HG03108 (cell line): ENCODE data around the gene EHHADH.
A peak's percentile ranks its signal among the peaks of the same experiment; 100 is the strongest.
"Not testable (repeated sequence)": the region's sequence is repeated elsewhere in the genome, so short reads cannot be mapped to it uniquely, and the experiment has no call there.

Experiments used
- ATAC-seq: cut with Tn5 transposase; IDR thresholded peaks from one replicate; pipeline ENCODE4 v1.9.1; 2021; ENCODE audit warnings: moderate library complexity; ENCODE audit not compliant: unreplicated experiment

The EHHADH gene

DNA sequence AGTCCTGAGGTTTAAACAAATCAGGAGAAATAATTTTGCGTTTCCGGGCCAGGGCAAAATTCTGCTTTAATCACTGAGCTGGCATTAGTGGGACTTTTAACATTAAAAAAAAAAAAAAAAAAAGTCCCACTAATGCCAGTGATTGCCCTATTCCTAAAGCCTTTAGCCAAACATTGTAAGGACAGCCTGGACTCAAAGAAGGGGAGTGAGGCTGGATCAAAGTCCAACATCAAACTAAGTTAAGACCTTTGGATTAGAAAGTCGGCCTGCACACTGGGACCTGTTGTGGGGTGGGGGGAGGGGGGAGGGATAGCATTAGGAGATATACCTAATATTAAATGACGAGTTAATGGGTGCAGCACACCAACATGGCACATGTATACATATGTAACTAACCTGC, 716 bp downstream of the EHHADH start:
- ATAC-seq: not testable (repeated sequence)

DNA sequence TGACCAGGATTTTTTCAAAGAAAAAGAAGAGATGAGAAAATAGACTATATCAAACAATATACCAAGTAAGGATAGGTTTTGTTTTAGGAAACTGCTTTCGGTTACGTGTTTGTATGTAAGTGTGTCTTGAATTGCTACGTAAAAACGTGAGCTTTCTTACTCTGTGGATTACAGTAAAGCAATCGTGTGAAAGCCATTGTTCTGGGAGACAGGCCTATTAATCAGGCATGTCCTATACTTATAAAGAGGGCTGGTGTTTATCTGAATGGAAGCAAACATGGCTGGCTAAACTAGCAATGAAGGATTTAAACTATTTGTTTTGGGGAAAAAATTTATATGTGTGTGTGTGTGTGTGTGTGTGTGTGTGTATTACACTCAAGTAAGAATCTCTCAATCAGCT, 2.6 kb downstream of the EHHADH start:
- ATAC-seq: no peak

DNA sequence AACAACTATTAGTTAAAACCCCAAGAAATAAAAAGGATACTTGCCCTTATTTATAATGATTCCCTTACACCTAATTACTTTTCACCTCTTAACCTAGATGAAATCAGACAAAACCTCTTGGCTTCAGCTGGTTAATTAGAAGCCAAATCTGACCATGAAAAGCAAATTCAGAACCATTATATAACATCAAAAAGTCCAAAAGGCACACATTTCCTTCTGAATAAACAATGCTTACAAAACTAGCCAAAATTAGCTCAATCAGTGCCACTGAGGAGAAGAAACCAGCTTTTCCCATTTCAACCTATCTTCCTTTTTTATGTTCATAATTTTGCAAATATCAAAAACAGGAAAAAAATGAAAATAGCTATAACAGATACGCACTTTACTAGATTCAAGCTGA, 3.2 kb downstream of the EHHADH start:
- no peak for ATAC-seq

DNA sequence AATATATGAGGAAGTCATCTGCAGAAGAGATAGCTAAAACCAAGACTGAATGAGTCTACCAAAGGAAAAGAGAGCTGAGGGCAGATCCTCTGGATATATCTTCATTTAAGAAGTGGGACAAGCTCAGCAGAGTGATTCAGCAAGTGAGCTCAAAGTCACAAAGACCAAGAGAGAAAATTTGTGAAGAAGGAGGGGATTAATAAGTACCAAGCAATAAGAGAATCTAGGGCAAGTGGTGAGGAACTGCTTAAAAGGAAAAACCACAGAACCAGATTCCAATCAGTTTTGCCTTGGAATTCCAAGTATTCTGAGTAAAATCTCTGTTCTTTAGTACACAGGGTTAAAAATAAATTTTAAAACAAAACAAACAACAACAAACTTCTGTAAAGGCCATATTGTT, 3.6 kb downstream of the EHHADH start:
- ATAC-seq: no peak

DNA sequence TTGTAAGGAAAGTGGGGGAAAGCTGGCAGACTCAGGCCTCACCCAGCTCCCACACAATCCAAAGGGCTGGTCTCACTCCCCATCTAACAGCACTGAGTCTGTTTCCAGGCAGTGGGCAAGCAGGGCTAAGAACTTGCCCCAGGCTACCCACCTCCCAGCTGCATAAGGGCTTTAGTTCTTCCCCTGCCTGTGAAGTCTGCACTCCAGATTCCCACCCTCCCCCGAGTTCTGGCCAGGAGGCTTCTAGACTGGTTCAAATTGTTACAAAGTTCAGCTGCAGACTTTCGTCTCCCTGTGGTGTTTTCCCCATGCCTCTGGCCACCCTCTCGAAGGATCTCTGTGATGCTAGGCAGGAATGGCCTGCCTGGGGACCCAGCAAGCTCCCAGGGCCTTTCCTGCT, 11.2 kb downstream of the EHHADH start:
- ATAC-seq: no peak

DNA sequence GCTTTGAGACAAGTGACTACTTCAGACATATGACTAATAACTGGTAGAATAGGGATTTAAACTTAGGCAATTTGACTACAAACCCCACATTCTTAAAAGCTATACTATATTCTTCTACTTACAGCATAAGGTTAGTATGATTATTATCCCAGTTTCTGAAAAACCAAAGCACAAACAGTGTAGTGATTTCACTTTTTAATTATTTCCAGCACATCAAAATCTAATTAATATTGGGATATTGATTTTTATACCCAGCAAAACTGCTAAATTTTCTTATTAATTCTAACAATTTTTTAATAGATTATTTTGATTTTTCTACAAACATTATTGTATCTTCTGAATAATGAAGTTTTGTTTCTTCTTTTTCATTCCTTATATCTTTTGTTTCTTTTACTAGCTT, 16.9 kb downstream of the EHHADH start:
- no peak for ATAC-seq

DNA sequence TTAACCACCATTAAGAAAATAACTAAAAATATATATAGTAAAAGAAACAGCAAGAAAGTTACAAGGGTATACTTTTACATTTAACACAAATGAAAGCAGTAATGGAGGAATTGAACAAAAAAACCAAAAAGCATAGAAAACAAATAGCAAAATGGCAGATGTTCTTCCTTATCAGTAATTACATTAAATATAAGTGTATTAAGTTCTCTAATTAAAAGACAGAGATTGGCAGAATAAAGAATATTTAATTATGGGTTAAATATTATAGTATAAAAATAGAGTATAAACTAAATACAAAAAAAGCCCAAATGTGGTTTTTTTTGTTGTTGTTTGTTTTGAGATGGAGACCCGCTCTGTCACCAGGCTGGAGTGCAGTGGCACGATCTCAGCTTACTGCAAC, 20.5 kb downstream of the EHHADH start:
- no peak for ATAC-seq

DNA sequence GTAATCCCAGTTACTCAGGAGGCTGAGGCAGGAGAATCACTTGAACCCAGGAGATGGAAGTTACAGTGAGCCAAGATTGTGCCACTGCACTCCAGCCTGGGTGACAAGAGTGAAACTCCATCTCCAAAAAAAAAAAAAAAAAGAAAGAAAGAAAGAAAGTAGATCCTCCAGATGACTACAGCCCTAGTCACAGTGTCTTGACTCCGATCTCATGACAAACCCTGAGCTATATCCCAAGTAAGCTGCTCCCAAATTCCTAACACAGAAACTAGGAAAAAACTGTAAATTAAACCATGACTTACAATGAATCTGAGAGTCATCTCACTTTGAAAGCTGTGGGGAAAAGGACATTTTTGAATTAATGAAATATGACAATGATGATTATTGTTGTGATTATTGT, 27.3 kb downstream of the EHHADH start:
- not testable (repeated sequence) for ATAC-seq

DNA sequence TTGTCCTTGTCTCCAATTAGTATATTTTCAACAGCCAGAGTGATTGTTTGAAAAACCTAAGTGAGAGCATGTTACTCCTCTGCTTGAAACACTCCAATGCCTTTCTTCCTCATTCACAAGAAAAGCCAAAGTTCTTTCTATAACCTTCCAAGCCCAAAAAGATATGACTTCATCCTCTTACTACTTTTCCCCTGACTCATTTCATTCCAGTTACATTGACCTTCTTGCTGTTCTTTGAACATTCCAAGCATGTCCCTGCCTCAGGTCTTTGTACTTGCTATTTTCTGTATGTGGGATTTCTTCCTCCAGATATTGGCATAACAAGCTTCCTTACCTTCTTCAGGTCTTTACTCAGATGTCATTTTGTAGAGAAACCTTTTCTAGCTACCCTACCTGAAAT, 28.3 kb downstream of the EHHADH start:
- ATAC-seq: no peak

DNA sequence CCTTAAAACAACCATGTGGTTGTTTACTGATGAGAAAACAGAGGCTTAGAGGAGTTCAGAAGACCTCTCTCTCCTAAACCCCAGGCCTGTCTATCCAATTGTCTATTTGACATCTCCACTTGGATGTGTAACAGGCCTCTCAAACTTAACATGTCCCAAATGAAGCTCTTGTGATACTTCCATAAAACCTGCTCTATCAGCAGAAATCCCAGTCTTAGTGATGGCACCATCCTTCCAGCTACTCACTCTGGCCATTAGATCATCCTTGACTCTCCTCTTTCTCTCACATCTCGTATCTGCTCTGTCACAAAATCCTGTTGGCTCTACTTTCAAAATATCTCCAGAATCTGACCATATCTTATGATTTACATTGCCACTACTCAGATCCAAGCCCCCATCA, 28.8 kb downstream of the EHHADH start:
- no peak for ATAC-seq

DNA sequence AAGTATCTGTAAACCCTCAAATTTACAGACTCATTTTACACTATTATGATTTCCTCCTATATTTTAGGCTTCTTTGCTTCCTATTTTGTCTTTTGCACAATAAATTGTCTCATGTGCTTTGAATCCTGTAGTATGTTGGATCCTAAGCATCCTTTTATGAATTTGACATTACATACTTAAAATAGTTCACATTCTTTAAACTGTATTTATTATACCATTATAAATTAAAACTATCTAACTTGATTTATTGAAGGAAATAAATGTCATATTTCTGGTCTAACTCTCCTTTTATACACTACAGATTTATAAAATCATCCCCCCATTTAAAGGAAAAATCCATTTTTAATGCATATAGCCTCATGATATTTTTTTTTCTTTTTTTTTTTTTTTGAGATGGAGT, 32.6 kb downstream of the EHHADH start:
- no peak for ATAC-seq

DNA sequence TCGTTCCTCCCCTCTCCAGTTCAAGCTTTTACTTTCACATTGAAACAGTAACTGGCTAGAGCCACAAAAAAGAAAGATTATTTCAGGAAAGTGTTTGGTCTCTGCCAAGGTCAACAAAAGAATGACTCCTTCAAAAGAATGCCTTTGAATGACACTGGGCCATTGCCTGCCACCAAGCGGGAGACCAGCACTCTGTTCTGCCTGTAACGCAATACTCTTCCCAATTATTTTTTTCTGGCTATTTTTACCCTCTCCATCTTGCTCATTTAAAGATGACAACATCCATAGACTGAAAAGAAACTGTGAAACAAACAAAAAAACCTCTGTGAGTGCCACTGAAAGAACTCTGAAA, 37.3 kb downstream of the EHHADH start:
- no peak for ATAC-seq

DNA sequence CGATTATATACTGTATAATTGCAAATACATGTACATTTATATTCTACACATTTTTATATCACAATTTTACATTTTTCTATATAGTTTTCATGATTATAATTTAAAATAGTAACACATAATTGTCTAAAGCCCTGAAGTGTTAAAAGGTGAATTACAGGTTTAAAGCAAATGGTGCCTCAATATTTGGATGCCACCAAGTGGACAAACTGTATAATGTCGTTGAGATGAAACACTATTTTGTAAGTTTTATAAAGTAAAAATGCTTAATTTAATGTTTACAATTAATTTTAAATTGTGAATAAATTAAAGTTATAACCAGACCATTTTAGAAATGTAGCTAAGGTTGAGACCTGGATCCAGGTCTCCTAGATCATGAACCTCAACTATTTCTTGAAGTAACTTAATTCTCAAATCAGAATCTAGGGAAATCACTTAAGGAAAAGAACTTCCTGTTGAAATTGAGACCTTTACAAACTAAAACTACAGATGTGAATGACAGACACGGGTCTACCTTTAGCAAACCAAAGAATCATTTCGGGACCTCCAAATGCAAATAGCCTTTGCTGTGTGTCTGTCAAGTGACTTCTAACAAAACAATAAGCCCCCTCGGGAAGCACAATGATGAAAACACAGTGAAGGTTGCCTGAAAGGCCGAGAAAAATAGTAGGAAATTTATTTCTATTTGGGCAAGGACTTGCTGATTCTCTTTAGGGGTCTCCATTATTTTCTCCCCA, 37.8 kb downstream of the EHHADH start:
- ATAC-seq: no peak

DNA sequence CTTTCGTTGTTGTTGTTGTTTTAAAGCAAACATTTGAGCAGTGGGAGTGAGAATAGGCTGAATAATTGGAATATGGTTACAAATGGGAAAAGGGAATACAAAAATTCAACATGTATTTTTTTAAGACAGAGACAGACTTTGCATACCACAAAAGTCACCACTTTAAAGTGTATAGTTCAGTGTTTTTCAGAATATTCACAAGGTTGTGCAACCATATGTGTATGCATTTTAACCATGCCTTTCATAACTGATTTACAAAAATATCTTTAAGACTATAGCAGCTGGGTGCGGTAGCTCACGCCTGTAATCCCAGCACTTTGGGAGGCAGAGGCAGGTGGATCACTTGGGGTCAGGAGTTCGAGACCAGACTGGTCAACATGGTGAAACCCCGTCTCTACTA, 41.3 kb downstream of the EHHADH start:
- ATAC-seq: no peak

DNA sequence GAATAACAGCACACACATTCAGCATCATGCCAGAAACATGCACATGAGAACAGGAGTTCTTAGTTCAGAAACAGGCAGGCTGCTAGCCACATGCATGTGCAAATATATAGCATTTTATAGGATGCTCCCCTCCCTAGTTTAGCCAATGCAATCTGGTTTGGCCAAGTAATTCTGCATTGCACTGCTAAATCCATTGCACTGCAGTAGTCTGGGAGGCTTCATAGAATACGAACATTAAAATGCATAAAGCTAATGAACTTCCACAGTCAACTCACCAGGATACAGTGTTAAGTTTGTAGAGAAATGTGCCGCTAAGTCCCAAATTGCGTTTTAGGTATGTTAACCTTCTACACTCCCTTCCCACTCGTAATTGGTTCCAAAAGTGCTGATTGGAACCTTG, 41.8 kb downstream of the EHHADH start:
- ATAC-seq: no peak

DNA sequence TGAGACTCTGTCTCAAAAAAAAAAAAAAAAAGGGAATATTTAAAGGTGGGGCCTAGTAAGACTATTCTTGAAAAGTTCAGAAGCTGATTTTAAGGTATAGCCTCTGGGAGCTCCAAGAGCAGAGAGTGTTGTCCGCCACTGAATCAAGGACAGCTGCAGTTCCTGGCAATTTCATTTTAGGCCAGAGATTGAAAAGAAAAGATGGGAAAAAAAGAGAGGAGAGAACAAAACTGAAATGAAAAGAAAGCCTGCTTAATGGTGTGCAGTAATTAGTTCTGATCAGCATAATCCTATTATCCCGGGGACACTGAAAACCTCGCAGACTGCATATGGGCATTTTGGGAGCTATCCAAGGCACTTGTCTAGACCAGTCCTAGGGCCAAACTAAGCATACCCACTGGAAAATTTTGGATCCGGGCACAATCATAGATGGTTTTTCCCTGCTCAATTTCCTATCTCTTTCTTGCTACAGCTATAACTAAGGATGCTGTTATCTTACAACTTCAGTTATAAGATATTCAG, 43.2 kb downstream of the EHHADH start:
- no peak for ATAC-seq

DNA sequence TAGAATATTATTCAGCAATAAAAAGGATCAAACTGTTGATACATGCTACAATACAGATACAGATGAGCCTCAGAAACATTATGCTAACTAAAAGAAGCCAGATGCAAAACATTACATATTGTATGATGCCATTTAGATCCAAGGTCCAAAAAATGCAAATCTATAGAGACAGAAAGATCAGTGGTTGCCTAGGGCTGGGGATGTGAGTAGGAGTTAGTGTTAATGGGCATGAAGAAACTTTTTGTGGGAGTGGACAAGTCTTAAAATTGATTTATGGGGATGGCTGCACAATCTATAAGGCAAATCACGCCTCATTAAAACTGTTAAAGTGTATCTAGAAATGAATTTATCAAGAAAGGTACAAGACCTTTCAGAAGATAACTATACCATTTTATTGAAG, 45.0 kb downstream of the EHHADH start:
- no peak for ATAC-seq

DNA sequence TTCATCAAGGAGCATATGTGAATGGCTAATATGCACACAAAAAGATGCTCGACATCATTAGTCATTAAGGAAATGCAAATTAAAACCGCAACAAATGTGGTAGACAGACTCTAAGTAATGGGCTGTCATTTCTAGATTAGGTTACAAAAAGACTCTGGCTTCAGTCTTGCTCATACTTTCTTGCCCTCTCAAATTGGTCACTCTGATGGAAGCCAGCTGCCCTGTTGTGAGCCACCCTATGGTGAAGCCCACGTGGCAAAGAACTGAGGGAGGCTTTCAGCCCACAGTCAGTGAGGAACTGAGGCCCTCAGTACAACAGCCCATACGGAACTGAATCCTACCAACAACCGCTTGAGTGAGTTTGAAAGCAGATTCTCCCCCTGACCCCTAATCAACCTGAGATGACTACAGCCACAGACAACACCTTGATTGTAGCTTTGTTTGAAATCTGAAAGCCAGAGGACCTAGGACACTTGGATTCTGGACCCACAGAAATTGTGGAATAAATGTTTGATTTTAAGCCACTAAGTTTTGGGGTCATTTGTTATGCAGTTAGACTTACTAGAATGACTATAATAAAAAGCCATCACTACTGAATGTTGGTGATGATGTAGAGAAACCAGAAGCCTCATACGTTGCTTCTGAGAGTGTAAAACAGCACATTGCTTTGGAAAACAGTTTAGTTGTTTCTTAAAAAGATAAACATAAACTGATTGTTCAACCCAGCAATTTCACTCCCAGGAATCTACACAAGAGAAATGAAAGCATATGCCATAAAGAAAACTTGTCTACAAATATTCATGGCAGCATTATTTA, 45.7 kb downstream of the EHHADH start:
- ATAC-seq: peak; percentile 89

DNA sequence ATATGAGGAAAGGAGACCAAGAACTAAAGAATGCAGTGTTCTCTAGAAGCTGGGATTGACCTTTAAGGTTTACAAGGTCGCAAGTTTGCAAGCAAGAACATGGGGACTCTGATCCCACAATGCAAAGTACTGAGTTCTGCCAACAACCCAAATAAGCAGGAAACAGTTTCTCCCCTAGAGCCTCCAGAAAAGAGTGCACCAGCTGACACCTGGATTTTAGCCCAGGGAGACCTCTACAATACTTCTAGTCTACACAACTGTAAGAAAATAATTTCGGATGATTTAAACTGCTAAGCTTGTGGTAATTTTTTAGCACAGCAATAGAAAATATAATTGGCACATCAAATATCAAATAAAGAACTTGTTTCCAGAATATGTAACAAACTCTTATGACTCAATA, 46.4 kb downstream of the EHHADH start:
- ATAC-seq: no peak

DNA sequence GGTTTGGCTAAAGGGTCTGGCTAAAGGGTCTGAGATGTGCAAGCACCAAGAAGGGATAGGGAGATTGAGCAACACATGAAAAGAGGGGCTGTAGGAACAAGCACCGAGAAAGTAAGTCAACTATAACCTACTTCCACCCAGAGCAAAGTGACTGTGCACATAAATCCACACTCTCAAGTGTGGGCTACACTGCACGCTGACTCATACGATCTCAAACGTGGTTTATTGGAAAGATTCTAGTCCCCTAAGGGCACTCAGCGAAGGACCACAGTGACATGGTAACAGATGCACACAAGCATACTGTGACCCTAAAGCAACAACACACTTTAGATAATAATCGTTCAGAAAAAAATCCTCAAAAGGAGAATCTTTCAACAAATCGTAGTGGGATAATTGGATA, 48.0 kb downstream of the EHHADH start:
- ATAC-seq: no peak

DNA sequence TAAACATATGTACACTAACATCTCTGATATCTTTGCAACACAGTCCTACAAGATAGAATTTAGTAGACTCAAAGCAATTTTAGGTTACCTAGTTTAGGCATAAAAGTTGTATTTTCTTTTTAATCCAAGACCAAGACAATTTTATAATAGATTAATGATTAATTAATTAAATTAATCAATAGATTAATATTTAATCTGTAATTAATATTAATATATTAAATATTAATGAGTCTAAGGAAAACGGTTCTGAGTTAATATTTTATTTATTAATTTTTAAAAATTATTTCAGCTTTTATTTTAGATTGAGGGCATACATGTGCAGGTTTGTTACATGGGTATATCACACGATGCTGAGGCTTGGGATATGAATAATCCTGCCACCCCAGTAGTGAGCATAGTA, 49.0 kb downstream of the EHHADH start:
- no peak for ATAC-seq

DNA sequence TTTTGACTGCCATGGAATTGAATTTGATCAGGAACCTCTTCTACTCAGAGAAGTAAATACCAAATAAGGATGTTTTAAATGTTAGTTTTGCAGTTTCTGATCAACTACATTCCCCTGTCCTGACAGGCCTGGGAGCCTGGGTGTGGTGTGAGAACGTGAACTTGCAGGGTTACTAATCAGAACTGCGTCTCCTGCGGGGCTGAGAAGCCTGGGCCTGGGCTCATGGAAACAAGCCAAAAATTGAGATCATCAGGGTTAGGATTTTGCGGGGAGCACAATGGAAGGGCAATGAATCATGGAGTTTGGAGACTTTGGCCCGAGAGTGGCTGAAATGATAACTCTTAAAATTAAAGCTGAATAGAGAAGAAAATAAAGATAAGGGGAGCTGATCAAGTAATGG, 53.2 kb downstream of the EHHADH start:
- no peak for ATAC-seq
